GM19328 (cell line): ENCODE measurements around the gene HOXC4.

ENCODE experiments used
- ATAC-seq: cut with Tn5 transposase; IDR thresholded peaks from one replicate; pipeline ENCODE4 v1.9.1; 2021; ENCODE audit warnings: mild to moderate bottlenecking, moderate library complexity; ENCODE audit not compliant: unreplicated experiment

Gene HOXC4

DNA sequence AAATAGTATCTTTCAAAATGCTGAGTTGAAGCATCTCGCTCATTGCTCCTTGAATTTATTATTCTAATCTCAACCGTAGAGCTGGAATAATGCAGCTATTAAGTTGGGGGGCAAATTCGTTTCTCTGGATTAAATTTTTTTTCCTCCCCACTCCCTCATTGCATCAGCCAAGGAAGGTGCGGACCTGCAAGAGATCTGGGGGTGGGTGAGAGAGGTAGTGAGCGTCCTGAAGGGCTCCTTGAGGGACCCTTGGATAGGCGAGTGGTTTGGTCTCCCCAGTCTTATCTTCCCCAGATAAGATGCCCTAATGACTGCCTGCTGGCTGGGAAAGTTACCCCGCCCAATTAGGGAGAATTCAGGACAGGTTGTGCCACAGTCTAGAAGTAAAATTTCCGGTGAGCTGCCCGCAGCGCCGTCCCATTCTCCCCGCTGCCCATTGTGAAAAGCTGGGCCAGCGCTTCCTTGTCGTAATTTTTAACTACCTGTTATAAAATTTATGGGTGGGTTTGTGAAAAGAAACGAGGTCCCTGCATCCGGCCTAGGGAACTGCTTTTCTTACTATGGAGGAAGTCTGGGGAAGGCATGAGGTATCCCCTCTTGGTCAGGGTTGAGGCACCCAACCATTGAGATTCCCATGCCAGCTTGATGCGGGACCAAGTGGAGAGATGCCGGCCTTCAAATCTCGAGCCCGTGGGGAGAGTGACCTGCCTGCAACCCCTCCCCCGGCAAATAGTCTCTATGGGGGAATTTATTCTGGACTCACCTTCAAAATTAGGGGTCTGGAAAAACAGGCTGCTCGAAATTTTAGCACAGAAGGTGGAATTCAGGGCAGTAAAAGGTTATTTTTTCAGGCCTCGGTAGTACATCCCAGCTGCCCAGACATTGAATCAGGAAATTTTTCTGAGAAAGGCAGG lies 38.4 kb upstream of the HOXC4 start:
- no peak for ATAC-seq

DNA sequence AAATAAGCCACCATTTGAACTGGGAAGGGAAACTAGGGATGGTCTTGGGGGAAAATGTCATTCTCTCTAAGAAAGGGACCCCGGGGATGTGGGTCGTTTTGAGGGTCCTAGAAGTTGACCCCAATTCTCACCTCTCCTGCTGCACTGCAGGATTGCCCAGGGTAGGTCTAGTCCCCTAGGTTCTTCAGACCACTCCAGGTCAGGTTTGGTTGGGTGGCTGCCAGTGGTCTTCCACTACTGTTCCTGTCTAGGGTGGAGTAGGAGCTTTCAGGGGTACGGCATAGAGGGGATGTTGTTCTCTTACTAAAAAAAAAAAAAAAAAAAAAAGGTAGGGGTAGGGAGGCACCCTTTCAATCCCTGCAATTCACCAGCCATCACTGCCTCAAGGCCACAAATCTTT lies 37.6 kb upstream of the HOXC4 start:
- ATAC-seq, result no peak

DNA sequence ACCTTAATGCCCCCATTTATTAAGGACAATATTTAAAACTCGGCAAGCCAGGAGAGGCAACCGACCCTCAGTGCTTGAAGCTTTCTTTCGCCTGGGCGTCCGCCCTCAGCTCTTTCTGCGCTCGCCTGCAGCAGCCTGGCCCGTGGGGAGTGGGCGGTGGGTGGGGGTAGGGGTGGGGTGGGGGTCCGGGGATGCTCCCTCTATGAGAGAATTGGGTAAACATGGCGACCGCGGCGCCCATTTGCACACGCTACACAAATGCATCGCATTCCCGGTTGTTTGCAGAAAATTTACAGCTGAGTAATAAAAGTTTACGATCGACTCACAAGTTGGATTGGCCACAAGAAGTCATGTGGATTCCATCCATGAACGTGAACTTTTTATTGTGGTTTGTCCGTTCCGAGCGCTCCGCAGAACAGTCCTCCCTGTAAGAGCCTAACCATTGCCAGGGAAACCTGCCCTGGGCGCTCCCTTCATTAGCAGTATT lies 37.1 kb upstream of the HOXC4 start:
- no peak for ATAC-seq

DNA sequence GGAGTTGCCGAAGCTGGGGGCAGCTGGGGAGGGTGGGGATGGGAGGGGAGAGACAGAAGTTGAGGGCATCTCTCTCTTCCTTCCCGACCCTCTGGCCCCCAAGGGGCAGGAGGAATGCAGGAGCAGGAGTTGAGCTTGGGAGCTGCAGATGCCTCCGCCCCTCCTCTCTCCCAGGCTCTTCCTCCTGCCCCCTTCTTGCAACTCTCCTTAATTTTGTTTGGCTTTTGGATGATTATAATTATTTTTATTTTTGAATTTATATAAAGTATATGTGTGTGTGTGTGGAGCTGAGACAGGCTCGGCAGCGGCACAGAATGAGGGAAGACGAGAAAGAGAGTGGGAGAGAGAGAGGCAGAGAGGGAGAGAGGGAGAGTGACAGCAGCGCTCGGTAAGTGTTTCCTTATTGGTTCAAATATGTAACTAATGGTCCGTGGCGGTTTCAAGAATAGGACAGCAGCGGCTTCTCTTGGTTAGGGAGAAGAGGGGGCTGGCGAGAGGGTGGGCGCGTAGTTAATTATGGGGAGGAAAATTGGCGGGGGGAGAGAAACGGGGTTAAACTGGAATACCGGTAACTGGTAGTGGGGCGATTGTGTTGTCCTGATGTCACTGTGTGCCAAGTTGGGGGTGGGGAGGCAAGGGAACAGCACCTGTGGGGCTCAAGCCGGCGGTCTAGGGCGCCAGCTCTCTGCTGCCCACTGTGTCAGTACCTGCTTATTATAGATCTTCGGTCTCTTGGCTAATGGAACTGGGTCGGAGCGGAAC lies 36.4 kb upstream of the HOXC4 start:
- ATAC-seq, result no peak

DNA sequence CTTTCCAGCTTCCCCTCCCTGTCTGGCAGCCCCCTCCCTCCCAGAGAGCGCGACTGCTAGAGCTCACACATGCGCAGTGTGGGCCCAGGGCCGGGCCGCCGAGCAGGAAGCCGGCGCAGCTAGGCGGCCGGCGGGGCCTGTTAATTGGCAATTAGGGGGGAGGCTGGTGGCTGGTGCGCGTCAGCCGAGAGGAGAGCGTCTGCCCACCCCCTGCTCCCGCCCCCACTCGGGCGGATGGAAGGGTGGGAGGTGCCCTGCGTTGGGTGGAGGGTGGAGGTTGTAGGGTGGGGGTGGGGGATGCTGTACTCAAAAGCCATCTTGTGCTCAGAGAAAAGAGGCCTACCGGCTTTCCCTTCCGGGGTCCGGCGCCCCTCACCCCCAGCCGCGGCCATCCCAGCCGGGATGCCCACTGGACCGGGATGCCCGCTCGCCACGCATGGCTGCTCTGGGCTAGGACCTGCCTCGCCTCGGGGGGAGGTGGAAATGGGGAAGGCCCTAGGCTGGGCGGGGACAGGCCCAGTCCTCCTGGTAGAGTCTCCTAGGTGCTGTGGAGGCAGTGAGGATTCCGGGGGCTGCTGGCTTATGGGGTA lies 35.7 kb upstream of the HOXC4 start:
- peak; percentile 82 for ATAC-seq

DNA sequence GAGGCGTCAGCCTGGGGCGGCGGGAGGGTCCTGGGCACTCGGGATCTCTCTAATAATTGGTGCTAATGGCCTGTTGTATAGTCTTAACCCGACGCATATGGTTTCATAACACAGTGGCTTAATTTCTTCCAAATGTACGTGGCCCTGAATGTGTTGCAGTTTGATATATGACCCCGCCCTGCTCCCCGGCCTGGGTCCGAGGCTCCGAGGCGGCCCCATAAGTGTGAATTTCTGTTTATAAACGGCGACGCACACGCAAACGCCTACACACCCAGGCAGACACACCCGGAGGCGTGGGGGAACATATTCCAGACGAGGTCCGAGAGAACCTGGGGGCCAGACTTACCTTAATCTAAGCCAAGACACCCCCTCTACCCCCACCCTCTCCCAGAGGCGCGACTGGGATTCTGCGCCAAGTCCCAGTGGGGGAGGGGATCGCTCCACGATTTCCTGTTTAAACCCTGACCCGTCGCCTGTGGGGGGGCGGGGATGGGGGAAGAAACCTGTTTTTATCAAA lies 35.1 kb upstream of the HOXC4 start:
- ATAC-seq, result no peak

DNA sequence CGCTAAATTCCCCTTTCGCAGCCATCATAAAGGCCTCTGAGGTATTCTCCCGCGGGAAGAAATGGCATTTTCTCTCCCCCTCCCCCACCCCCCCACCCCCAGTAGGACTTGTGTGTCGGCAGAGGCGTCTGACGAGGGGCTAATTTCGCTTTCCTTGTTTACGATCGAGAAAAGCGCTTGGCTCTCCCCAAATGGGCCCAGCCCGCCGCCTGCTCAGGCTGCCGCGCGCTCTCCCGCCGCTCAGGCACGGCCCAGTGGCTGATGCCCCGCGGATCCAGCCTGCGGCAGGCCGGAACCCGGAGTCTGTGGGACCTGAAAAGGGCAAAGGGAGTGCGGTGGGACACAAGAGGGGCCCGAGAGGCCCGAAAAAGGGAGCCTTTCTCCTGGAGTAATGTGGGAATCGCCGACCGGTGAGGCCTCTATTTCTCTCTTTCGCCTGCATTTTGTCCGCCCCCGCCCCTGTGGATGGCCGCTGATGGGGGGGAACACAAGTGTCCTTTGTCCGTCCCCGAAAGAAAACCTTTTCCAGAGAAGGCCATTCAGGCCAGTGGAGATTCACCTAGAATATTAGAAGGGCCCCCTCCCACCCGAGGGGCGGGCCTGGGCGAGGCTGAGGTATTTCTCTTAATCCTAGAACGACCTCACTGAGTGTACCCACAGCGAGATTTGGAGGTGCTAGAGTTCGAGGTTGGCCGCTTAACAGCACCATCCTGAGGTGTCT lies 34.4 kb upstream of the HOXC4 start:
- ATAC-seq, result no peak

DNA sequence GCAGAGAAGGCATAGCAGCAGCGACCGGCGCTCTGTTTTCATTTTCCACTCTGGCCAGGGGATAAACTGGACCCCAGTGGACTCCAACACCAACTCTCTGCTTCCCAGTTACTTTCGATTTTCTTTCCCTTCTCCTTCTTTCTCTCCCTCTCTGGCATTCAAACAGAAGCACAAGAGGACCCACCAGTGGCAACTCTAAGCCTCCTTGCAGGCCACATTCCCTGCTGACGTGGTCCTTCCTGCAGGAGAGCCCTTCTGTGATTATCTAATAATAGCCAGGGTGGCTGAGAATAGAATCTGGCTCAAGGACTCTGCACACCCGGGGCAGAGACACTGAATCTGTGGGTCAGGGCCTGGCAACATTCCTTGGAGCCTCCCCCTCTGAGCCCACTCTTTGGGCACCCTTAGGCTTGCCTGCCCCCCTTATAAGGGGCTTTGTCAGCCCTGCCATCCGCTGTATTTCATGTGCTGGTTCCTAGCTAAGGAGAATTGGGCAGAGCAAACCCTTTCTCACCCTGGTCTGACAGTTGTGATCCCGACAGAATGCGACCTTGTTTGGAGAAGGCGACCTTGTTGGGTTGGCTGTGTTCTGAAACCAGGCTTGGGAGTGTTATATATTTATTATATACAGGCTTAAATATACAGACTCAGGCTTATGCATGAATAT lies 33.6 kb upstream of the HOXC4 start:
- no peak for ATAC-seq

DNA sequence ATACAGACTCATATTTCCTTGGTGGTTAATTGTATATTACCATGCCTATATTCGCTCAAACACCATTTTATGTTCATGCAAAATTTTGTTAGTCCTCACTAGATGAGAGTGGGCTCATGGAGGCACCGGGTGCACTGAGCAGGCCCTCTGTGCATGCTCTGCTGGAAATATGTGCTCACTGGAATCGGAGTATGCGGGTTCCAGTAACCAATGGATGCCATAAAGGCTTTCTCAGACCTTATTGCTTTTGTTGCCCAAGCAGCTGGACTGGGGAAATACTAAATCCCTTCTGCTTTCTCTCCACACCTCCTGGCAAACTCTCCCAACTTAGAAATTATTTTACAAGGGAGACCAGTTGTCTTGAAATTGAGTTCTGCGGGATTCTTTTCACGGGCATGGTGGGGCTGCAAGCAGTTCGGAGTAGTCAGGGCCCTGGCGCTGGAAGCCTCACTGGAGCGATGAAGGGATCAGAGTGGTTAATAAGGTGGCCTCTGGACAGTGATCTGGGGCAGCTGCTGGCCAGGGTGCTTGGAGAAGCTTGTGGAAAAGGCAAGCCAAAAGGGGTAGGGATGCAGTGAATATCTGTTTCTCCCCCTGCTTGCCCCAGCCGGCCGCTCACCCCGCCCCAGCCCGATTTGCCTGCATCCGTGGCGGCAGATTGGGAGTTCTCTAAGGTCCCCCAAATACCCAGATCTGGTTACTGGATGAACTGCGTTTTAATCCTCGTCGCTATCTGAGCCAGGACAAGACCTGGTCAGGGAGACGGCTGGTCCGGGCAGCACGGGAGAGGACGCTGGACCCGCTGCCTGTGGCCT lies 32.8 kb upstream of the HOXC4 start:
- ATAC-seq, result no peak

DNA sequence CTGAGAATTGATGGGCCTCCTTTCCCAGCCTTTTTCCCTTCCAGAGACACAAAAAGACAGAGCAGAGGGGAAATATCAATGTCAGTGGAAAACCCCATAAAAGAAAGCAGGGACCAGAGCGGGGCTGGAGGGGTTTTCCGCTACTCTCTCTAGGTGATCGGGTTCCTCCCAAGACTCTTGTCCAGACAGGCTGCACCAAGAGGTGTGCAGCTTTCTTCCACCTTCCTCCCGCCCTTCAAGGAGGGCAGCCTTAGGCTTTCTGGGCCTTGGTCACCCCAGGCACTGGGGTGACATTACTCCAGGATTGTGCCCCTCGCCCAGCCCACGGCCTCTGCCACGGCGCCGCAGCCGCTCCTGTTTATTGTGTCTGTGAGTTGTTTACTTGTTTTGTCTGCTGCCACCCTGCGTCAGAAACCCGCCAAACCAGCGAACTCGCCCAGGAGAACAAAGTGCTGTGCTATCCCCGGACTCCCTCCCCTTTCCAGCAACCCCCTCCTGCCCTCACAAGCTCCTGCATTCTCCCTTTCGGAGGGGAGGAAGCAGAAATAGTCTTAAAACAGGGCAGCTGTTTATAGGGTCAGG lies 32.1 kb upstream of the HOXC4 start:
- ATAC-seq, result no peak

DNA sequence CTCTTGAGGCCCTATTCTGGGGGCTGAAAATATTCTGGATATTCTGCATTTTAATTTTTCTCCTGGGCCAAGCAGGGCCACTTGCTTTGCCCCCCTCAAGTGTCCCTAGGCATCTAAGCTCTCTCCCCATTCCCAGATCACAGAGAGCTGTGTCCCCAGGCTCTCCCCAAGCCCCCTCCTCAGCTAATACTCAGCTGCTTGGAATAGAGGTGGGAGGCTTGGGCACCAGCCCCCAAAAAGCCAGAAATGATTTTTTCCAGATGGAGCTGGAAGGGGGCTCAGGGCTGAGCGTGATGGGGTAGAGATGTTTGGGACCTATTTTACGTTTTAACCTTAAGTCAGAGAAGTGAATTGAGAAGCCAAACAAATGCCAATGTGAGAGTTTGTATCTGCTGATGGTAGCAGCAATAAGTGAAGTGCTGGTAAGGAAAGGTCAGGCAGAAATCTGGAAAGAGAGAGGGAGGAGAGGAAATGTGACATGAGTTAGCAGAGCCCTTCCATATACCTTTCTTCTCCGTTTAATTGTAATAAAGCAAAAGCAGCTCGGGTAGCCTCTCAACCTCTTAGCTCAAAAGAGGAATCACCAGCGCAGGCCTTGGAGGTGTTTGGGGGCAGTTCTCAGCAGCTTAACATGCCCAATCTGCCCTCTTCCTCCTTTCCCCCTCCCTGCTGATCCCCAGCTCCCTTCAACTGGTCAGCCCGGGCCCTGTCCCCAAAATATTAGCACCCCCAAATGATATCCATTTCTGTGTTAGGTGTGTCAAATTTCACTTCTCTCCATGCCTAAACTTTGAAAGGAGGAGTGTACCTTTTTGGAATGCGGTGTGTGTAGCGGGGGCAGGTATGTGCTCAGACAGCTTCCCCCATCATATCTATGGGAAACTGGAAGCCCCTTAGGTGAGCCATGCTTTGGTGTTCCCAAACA lies 30.4 kb upstream of the HOXC4 start:
- ATAC-seq, result no peak

DNA sequence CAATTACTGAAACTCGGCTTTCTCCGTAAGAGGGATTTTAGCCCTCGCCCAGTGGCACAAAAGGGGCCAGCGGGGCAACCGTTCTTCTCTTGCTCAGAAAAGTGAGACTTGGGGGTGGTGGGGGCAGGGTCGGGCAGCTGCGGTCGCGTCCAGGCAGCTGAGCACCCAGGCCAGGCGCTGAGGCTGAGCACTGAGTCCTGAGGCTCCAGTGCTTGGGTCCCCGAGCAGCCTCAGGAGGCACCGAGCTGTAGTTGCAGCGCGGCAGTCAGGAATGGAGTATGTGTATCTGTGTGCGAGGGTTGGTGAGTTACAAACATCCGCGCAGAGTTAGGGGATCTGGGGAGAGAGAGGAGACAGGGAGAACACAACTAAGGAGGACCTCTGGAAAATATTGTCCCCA lies 29.5 kb upstream of the HOXC4 start:
- no peak for ATAC-seq

DNA sequence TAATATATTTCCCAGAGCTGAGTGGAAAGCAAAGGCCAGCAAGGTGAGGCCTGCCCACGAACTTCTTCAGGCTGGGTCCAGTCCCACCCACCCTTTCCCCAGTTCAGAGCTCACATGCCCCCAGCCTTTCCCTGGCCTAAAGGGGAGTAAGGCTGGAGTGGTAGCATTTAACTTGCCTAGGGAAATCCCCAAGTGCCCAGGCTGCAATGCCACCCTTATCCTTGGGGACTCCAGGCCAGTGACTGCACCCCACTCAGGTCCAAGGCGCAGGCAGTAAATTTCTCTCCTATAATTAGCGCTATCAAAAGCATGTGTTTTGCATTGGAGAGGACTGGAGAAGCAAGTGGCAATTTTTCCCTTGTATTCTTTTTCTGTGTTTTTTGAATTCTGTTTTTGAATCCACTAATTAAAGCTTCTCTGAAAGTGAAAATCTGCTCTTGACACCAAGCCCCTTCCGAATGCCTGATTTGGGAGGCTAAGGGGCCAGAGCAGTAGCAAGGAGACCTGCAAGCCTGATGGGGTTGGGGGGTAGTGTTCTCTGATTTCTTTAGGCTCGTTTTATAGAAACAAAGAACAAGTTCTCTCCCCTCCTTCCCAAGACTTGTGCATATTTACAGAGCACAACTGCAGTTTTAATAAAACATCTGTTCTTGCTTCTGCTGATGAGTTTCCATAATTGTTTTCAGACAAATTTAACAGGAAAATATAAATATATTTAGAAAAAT lies 28.9 kb upstream of the HOXC4 start:
- ATAC-seq, result no peak

DNA sequence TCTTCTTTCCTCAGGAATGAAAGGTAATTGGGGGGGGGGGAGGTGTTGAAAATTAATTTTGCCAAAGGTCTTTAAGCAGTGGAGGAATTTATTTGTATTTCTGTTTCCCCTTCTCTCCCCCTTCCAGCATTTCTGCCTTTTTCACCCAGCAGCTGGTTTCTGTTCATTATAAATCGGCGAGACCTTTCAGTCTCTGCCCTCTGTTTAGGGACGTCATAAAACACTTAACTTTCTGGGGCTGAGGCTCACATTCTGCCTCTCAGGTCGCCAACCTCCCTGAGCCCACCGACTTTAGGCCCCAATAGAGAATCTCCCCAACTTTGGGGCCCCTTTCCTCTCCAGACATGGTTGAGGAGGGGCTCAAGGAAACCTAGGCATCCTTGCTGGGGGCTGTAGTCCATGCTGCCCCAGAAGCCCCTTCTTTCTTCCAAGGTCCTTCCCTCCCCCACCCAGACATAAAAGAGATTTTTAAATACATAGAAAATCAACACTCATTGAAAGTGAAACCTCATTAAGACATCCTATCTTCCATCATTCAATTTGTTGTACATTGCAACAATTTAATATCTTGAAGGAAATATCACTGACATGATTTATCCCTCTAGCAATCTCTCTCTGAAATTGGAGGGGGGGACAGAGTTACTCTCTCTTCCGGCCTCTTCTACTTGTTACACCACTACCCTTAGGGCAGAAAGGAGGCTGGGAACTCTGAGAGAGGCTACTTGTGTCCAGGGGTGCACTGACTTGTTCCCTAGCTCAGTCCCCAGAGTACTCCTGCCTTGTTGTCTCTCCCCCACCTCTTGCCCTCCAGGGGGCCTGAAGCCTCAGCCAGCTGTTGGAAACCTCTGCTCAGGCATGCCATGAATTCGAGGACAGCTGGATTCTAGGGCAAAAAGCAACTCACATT lies 27.9 kb upstream of the HOXC4 start:
- no peak for ATAC-seq

DNA sequence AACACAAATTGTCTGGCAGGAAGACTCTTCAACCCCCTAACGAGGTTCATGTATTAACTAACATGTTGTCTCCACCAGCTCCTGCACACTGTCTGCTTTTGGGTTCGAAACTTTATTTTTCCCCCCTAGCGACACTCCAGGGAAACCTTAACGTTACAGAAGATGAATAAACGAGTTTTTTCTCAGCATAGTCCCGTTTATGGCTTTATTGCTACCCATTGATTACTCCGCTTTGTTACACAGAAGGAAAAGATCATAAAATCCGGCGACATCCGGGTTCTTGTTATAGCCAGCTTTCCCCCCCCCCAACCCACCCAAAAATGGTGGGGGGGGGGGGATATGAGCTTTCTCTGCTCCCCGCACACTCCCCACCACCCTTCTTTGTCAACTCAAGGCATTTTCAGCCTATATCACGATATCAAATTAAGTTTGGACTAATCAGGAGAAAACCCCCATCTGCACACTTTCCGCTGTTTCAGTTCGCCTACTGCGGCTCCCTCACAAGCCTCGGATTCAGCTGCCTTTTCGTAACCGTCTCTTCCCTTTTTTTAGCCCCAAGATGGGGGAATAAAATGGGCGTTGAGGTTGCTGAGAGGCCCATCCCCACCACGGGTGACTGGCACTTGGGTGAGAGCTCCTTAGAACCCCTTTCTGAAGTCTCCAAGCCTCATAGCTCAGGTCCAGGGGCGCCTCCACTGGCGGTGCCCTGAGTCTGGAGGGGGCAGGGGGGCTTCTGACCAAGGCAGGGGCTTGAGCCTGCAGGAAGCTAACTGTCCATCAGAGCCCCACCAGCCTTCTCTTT lies 26.8 kb upstream of the HOXC4 start:
- no peak for ATAC-seq

DNA sequence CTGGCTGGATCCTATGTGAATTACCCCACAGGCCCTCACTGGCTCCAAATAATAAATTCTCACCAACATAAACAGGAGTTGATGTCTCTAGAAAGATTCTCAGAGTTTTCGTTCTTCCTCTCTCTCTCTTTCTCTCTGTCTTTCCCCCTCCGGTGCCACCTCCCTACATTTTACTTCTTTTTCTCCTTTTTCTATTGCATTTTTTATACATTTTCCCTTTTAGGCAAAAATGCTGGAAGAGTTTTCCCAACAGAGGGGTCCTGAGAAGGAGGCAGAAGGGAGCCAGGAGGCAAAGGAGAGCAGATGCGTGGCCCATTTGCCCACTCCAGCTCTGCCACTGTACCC lies 26.2 kb upstream of the HOXC4 start:
- ATAC-seq, result no peak
